ENCODE data around the gene NODAL. TPM values are rescaled to one million over a fixed set of nuclear protein-coding genes. Genes with fewer than 3 reads are reported as not detected.

The NODAL gene
- total and polyA plus RNA-seq, 2 donors from 2014 or later = not detected

GRCh38 chr10:70418229-70418628, 23.3 kb downstream of the NODAL start:
- Histone ChIP-seq H3K27me3 (ENCODE audit: control insufficient read depth, insufficient read depth, low read length) (no peaks in the 10 kb centered on the region), H3K4me1 (ENCODE audit: control insufficient read depth in 2 of 3, insufficient read depth in 2 of 3, low read depth in 1 of 3, low read length in 3 of 3) (no peaks in the 10 kb centered on the region), H3K9ac (ENCODE audit: low read length in 3 of 3) (no peak overlapping the region), H3K27ac (ENCODE audit: low read depth in 2 of 2, low read length in 2 of 2) (no peak overlapping the region), H3K4me3 (ENCODE audit: low read length in 3 of 3) (no peak overlapping the region), H3K9me3 (ENCODE audit: control insufficient read depth in 2 of 3, insufficient read depth in 1 of 3, low read length in 3 of 3) (no peaks in the 10 kb centered on the region), H3K36me3 (ENCODE audit: control insufficient read depth in 2 of 3, insufficient read depth in 3 of 3, low read length in 3 of 3) (peaks cover 12 to 32% (median 27%) of the 10 kb centered on the region in 3 donors)
- DNase-seq = no peak
- FAIRE-seq = no peak
- TF ChIP-seq CTCF (IDR thresholded peaks at IDR 0.05; ENCODE audit: borderline replicate concordance, extremely low read depth, insufficient read depth) = no peak
- intact Hi-C loops (cut with DNase I) = no loop called here

GRCh38 chr10:70417568-70417967, 23.9 kb downstream of the NODAL start:
- no peak for TF ChIP-seq CTCF (IDR thresholded peaks at IDR 0.05; ENCODE audit: borderline replicate concordance, extremely low read depth, insufficient read depth)
- no peak overlapping the region for H3K9ac ChIP-seq (ENCODE audit: low read length in 3 of 3)
- no peak for DNase-seq
- intact Hi-C loops (cut with DNase I) = no loop called here
- no peaks in the 10 kb centered on the region for H3K27me3 ChIP-seq (ENCODE audit: control insufficient read depth, insufficient read depth, low read length)
- FAIRE-seq = no peak
- H3K36me3 ChIP-seq (ENCODE audit: control insufficient read depth in 2 of 3, insufficient read depth in 3 of 3, low read length in 3 of 3) = peaks cover 12 to 25% (median 22%) of the 10 kb centered on the region in 3 donors
- H3K27ac ChIP-seq (ENCODE audit: low read depth in 2 of 2, low read length in 2 of 2) = no peak overlapping the region
- H3K4me3 ChIP-seq (ENCODE audit: low read length in 3 of 3) = no peak overlapping the region
- H3K4me1 ChIP-seq (ENCODE audit: control insufficient read depth in 2 of 3, insufficient read depth in 2 of 3, low read depth in 1 of 3, low read length in 3 of 3) = peaks cover 0 to 3% (median 0%) of the 10 kb centered on the region in 3 donors
- no peaks in the 10 kb centered on the region for H3K9me3 ChIP-seq (ENCODE audit: control insufficient read depth in 2 of 3, insufficient read depth in 1 of 3, low read length in 3 of 3)

GRCh38 chr10:70412356-70412755, 29.1 kb downstream of the NODAL start:
- no peaks in the 10 kb centered on the region for H3K36me3 ChIP-seq (ENCODE audit: control insufficient read depth in 2 of 3, insufficient read depth in 3 of 3, low read length in 3 of 3)
- no peaks in the 10 kb centered on the region for H3K27me3 ChIP-seq (ENCODE audit: control insufficient read depth, insufficient read depth, low read length)
- H3K9me3 ChIP-seq (ENCODE audit: control insufficient read depth in 2 of 3, insufficient read depth in 1 of 3, low read length in 3 of 3) = no peaks in the 10 kb centered on the region
- H3K4me3 ChIP-seq (ENCODE audit: low read length in 3 of 3) = no peak overlapping the region
- DNase-seq (no peak), FAIRE-seq (no peak)
- TF ChIP-seq CTCF (IDR thresholded peaks at IDR 0.05; ENCODE audit: borderline replicate concordance, extremely low read depth, insufficient read depth) = no peak
- H3K9ac ChIP-seq (ENCODE audit: low read length in 3 of 3) = no peak overlapping the region
- intact Hi-C loops (cut with DNase I) = no loop called here
- H3K27ac ChIP-seq (ENCODE audit: low read depth in 2 of 2, low read length in 2 of 2) = no peak overlapping the region
- H3K4me1 ChIP-seq (ENCODE audit: control insufficient read depth in 2 of 3, insufficient read depth in 2 of 3, low read depth in 1 of 3, low read length in 3 of 3) = peaks cover 0 to 18% (median 11%) of the 10 kb centered on the region in 3 donors

GRCh38 chr10:70410608-70411007, 30.9 kb downstream of the NODAL start:
- no peak for FAIRE-seq

More at GRCh38 chr10:70410608-70411007, 30.9 kb downstream of the NODAL start:
- peaks cover 3 to 21% (median 18%) of the 10 kb centered on the region in 3 donors for H3K4me1 ChIP-seq (ENCODE audit: control insufficient read depth in 2 of 3, insufficient read depth in 2 of 3, low read depth in 1 of 3, low read length in 3 of 3)
- H3K36me3 ChIP-seq (ENCODE audit: control insufficient read depth in 2 of 3, insufficient read depth in 3 of 3, low read length in 3 of 3) = no peaks in the 10 kb centered on the region
- no peak for TF ChIP-seq CTCF (IDR thresholded peaks at IDR 0.05; ENCODE audit: borderline replicate concordance, extremely low read depth, insufficient read depth)
- no peaks in the 10 kb centered on the region for H3K27me3 ChIP-seq (ENCODE audit: control insufficient read depth, insufficient read depth, low read length)
- H3K9ac ChIP-seq (ENCODE audit: low read length in 3 of 3) = no peak overlapping the region
- no peaks in the 10 kb centered on the region for H3K9me3 ChIP-seq (ENCODE audit: control insufficient read depth in 2 of 3, insufficient read depth in 1 of 3, low read length in 3 of 3)
- H3K27ac ChIP-seq (ENCODE audit: low read depth in 2 of 2, low read length in 2 of 2) = no peak overlapping the region
- DNase-seq = no peak
- intact Hi-C loops (cut with DNase I) = no loop called here
- no peak overlapping the region for H3K4me3 ChIP-seq (ENCODE audit: low read length in 3 of 3)
